ENCODE results near the gene OR10K1.

OR10K1 gene

DNA sequence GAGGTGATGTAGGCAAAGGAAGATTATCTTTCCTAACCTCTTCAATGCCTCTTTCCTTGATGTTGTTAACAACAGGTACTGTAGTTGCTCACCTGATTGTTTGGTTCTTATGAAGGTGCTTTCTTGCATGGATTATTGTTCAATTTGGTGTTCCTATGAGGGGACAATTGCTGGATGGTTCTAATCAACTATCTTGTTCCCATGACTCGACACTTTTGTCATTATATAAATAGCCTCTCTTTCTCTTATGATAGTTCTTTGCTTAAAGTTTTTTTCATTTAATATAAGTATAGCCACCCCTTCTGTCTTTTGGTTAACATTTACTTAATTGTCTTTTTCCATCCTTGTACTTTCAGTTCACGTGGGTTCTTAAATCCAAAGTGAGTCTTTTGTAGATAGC is 45.9 kb downstream of the OR10K1 start:
- H3K4me2 ChIP-seq (ENCODE audit: low read depth, low read length, poor library complexity, severe bottlenecking), result no peak overlapping the region
- H3K9ac ChIP-seq (ENCODE audit: low read depth, low read length, poor library complexity, severe bottlenecking), result no peak overlapping the region
- H3K27me3 ChIP-seq (ENCODE audit: insufficient read depth, low read length, poor library complexity, severe bottlenecking), result no peaks in the 10 kb centered on the region
- no peaks in the 10 kb centered on the region for H4K20me1 ChIP-seq (ENCODE audit: insufficient read depth, low read length, poor library complexity, severe bottlenecking)
- H3K9me2 ChIP-seq (replicated peaks; ENCODE audit: low read depth, low read length), result no peaks in the 10 kb centered on the region
- H3K4me1 ChIP-seq (ENCODE audit: insufficient read depth, low read length, poor library complexity, severe bottlenecking), result no peaks in the 10 kb centered on the region
- no peaks in the 10 kb centered on the region for H3K79me2 ChIP-seq (ENCODE audit: insufficient read depth, low read length)
- no peaks in the 10 kb centered on the region for H3K9me3 ChIP-seq (ENCODE audit: insufficient read depth, low read depth, low read length)
- H3K36me3 ChIP-seq (ENCODE audit: insufficient read depth, low read length), result no peaks in the 10 kb centered on the region
- TF ChIP-seq CTCF (conservative IDR thresholded peaks at IDR 0.05; ENCODE audit: low read length) (no peak), EZH2phosphoT487 (IDR thresholded peaks at IDR 0.05; ENCODE audit: borderline replicate concordance) (no peak)
- H2AFZ ChIP-seq (ENCODE audit: low read length), result no peak overlapping the region
- H3F3A ChIP-seq (ENCODE audit: low read depth), result no peaks in the 10 kb centered on the region
- no peak overlapping the region for H3K4me3 ChIP-seq (ENCODE audit: low read length, poor library complexity, severe bottlenecking)

GRCh38 chr1:158509471-158510156 is 48.0 kb downstream of the OR10K1 start:
- H3F3A ChIP-seq (ENCODE audit: low read depth), result no peaks in the 10 kb centered on the region
- no peaks in the 10 kb centered on the region for H3K79me2 ChIP-seq (ENCODE audit: insufficient read depth, low read length)
- no peaks in the 10 kb centered on the region for H3K9me2 ChIP-seq (replicated peaks; ENCODE audit: low read depth, low read length)
- H3K4me1 ChIP-seq (ENCODE audit: insufficient read depth, low read length, poor library complexity, severe bottlenecking), result no peaks in the 10 kb centered on the region
- no peaks in the 10 kb centered on the region for H3K27me3 ChIP-seq (ENCODE audit: insufficient read depth, low read length, poor library complexity, severe bottlenecking)
- no peaks in the 10 kb centered on the region for H4K20me1 ChIP-seq (ENCODE audit: insufficient read depth, low read length, poor library complexity, severe bottlenecking)
- no peak overlapping the region for H3K4me2 ChIP-seq (ENCODE audit: low read depth, low read length, poor library complexity, severe bottlenecking)
- no peak overlapping the region for H2AFZ ChIP-seq (ENCODE audit: low read length)
- no peak overlapping the region for H3K9ac ChIP-seq (ENCODE audit: low read depth, low read length, poor library complexity, severe bottlenecking)
- TF ChIP-seq CTCF (conservative IDR thresholded peaks at IDR 0.05; ENCODE audit: low read length) (no peak), EZH2phosphoT487 (IDR thresholded peaks at IDR 0.05; ENCODE audit: borderline replicate concordance) (no peak)
- H3K9me3 ChIP-seq (ENCODE audit: insufficient read depth, low read depth, low read length), result no peaks in the 10 kb centered on the region
- no peaks in the 10 kb centered on the region for H3K36me3 ChIP-seq (ENCODE audit: insufficient read depth, low read length)
- no peak overlapping the region for H3K4me3 ChIP-seq (ENCODE audit: low read length, poor library complexity, severe bottlenecking)

DNA sequence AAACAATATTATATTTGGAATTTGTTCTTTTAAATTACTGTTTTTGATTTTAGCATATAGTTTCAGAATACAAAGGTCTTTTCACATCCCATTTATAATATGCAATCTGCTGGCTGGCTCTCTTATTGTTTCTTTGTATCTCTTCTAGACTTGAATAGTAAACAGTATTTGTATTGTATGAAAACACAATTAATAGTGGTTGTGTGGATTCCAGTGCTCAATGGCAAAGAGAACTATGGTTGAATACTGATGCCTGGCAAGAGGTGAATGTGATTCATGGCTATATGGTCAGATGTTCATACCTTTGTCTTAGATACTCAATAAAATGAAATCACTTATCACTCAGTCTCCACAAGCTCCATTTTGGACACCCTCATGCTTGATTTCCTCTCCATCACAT is 55.3 kb downstream of the OR10K1 start:
- Histone ChIP-seq H3K9me3 (ENCODE audit: insufficient read depth, low read depth, low read length) (no peaks in the 10 kb centered on the region), H4K20me1 (ENCODE audit: insufficient read depth, low read length, poor library complexity, severe bottlenecking) (no peaks in the 10 kb centered on the region), H2AFZ (ENCODE audit: low read length) (no peak overlapping the region), H3K4me2 (ENCODE audit: low read depth, low read length, poor library complexity, severe bottlenecking) (no peak overlapping the region), H3K36me3 (ENCODE audit: insufficient read depth, low read length) (no peaks in the 10 kb centered on the region), H3K27me3 (ENCODE audit: insufficient read depth, low read length, poor library complexity, severe bottlenecking) (no peaks in the 10 kb centered on the region), H3K4me3 (ENCODE audit: low read length, poor library complexity, severe bottlenecking) (no peak overlapping the region), H3K9ac (ENCODE audit: low read depth, low read length, poor library complexity, severe bottlenecking) (no peak overlapping the region), H3K9me2 (replicated peaks; ENCODE audit: low read depth, low read length) (no peaks in the 10 kb centered on the region), H3F3A (ENCODE audit: low read depth) (no peaks in the 10 kb centered on the region), H3K79me2 (ENCODE audit: insufficient read depth, low read length) (no peaks in the 10 kb centered on the region), H3K4me1 (ENCODE audit: insufficient read depth, low read length, poor library complexity, severe bottlenecking) (no peaks in the 10 kb centered on the region)
- TF ChIP-seq EZH2phosphoT487 (IDR thresholded peaks at IDR 0.05; ENCODE audit: borderline replicate concordance), result no peak
- TF ChIP-seq CTCF (conservative IDR thresholded peaks at IDR 0.05; ENCODE audit: low read length), result no peak
